WTC11 (cell line): Measurements from ENCODE around the gene CUTA.

Experiments
- CTCF ChIP-seq: fragments of 200-600 bp; IDR thresholded peaks from 2 replicates; pipeline ENCODE4 v1.8.0; 2022; ENCODE audit warnings: antibody characterized with exemption
- MAX ChIP-seq: sonication (generic); formaldehyde crosslinking; IDR thresholded peaks from 2 replicates; pipeline ENCODE4 v1.8.0; 2022; ENCODE audit warnings: mild to moderate bottlenecking, missing genetic modification reagents
- NFYB ChIP-seq: sonication (generic); formaldehyde crosslinking; conservative IDR thresholded peaks from 2 replicates; pipeline ENCODE4 v1.8.0; 2022; ENCODE audit warnings: low read depth, missing genetic modification reagents
- NR3C1 ChIP-seq: sonication (generic); formaldehyde crosslinking; conservative IDR thresholded peaks from 2 replicates; pipeline ENCODE4 v1.8.1; 2023; ENCODE audit warnings: low read depth, mild to moderate bottlenecking, missing genetic modification reagents
- SMAD3 ChIP-seq: sonication (generic); formaldehyde crosslinking; IDR thresholded peaks from 2 replicates; pipeline ENCODE4 v1.8.0; 2022; ENCODE audit warnings: missing genetic modification reagents, mild to moderate bottlenecking, borderline replicate concordance
- USF2 ChIP-seq: sonication (generic); formaldehyde crosslinking; IDR thresholded peaks from 2 replicates; pipeline ENCODE4 v1.8.1; 2023; ENCODE audit warnings: mild to moderate bottlenecking, missing genetic modification reagents, moderate library complexity

- no peak for TF ChIP-seq USF2 (CRISPR knock-in tag)
- TF ChIP-seq CTCF = no peak
- TF ChIP-seq MAX (CRISPR knock-in tag) = no peak
- TF ChIP-seq NR3C1 = no peak
- no peak for TF ChIP-seq SMAD3 (CRISPR knock-in tag)
- TF ChIP-seq NFYB (CRISPR knock-in tag) = no peak
Measured at GRCh38 chr6:33380272-33380981, 37.5 kb downstream of the CUTA start.
